HL-60/S4 (cell line): ENCODE results near the gene PRELID2.
"Not testable (repeated sequence)": the region's sequence is repeated elsewhere in the genome, so short reads cannot be mapped to it uniquely, and the experiment has no call there.

ENCODE experiments used
- in situ Hi-C: fragments of 300-500 bp; cut with MboI; formaldehyde crosslinking; loops from 2 replicates; pipeline ENCODE4 v1.14.3; 2022; ENCODE audit warnings: low sequenced_read_pairs

Gene PRELID2

DNA sequence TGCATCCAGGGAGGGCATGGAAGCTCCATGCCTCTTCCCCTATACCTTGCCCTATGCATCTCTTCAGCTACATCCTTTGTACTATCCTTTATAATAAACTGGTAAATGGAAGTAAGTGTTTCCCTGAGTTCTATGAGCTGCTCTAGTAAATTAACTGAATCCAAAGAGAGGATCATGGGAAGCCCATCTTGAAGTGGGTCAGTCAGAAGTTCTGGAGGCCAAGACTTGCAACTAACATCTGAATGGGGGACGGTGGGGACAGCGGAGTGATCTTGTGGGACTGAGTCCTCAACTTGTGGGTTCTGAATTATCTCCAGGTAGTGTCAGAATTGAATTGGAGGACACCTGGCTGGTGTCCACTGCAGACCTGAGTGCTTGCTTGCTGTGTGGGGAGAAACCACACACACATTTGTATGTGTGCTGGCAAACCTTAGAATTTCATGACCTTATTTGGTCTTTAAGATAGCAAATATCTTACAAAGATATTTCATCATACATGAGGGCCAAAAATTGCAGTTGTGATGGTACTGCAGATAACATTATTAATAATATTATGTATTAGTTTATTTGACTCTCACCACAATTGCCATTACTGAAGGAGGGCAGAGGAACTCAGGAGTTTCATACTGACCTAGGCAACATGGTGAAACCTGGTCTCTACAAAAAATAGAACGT lies 5.5 kb upstream of the PRELID2 start:
- in situ Hi-C loops = no loop called here

DNA sequence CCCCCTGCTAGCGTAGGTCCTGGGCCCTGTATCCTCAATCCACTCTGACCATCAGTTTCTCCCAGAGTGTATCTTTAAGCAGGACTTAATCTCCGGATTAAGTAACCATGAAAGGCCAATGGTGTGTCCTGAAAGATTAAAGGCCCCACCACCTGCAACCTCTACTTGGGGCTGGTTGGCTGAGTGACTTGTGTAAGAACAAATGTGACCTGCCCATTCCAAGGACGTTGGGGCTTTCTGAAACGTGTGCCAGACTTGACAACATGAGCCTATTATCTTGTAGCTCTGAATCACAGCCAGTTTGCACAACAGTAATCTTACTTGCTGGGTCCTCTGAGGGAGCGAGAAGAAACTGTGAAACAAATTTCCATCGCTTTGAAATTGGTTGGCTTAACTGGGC lies 3.1 kb upstream of the PRELID2 start:
- in situ Hi-C loops = no loop called here

DNA sequence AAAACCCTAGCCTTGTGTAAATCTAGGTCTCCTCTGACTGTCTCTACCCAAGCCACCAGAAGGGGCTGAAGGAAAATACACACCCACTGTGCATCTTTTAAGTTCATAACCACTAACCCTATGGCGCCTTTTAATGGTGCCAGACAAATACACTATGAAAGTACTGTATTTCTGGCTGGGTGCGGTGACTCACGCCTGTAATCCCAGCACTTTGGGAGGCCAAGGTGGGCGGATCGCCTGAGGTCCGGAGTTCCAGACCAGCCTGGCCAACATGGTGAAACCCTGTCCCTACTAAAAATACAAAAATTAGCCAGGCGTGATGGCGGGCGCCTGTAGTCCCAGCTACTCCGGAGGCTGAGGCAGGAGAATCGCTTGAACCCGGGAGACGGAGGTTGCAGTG lies 1.1 kb upstream of the PRELID2 start:
- in situ Hi-C loops = not testable (repeated sequence)

DNA sequence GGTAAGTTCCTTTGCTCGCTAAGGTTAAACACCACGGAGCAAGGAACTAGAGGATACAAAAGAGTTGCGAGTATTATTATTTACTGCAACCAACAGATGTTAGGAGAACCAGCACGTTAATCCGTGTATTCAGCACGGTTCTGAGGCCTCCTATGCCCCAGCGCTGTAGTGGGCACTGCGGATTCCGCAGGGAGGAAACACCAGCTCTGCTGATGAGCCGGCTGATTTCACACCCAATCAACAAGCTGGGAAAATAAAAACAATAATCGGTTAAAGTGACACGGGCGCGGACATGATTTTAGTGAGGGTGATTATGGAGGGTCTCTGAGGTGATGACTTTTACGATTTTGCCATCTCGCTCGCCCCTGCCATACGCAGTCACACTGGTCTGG lies 702 bp upstream of the PRELID2 start:
- in situ Hi-C loops = no loop called here

DNA sequence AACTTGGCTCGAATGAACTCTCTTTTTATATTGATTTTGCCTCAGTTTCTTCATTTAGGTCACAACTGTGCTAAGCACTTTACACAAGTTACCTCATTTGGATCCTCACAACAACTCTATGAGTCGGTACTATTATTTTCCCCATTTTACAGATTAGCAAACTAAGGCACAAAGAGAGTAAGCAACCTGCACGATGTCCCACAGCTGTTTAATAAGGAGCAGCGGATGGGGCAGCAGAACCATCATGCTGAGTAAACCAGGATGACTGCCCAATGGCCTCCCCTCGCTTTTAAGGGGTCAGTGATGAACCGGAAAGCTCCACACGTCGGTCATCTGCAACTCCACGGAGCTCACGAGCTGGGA lies 607 bp downstream of the PRELID2 start:
- in situ Hi-C loops = no loop called here

DNA sequence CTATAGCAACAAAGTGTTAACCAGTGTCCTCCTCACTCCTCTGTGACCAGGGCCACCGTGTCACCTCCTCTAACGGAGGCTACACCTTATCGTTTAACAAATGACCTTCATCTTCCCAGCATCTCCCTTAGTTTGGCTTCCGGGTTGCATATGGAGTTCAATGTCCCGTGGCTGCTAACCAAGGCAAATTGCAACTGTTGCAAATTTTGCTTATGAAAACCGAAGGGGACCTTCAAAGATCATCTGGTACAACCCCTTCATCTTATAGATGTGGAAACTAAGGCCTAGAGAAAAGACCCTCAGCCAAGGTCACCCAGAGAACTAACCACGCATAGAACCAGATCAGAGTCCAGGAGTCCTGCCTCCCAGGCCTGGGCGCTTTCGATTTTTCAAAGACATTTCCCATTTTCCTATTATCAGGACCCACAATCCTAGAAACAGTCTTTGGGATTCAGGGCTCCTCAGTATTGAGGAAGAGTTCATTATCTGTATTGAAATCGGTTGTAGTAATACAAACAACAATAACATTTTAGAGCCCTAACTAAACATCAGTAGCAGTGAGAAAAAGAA lies 1.4 kb downstream of the PRELID2 start:
- in situ Hi-C loops = no loop called here

DNA sequence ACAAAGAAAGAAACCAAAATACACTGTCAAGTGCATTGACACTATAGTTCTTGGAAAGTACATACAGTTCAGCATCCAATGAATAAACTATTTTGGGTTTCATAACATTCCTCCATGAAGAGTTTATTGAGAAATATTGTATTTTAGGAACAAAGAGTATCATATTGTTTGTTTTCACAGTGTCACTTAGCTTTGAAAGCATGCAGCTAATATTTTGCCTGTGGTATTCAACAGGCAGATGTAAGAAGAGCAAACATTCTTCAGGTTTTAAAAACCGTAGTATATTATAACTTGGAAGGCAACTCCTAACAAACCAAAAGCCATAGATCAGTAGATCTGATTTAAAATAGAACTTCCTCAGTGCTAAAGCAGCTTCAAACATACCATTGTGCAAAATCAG lies 4.5 kb downstream of the PRELID2 start:
- in situ Hi-C loops = no loop called here

DNA sequence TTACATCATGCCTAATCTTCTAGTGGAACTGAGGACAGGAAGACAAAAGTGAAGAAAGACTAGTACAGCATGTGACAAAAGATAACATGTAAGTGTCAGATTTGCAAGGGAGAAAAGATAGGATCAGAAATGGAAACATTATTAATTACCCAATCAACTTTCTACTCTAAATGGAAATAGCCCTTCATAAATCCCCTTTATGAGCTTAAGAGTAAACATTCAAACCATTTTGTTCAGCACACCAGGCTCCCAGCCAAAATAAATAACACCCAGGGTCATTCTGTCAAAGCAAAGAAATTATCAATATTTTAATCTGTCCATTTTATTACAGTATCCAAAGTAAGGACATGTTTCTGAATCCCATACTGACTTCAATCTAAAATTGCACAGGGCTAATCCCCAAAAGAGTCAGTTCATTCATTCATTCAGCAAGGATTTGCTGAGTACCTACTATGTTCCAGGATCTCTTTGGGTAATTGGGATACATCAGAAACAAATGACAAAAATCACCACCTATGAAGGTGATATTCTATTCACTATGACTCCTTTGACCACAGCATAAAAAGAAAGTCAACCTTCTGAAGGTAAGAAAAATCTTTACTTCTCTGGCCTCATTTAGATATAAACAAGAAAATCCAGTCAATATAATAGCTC lies 5.3 kb downstream of the PRELID2 start:
- in situ Hi-C loops = no loop called here

DNA sequence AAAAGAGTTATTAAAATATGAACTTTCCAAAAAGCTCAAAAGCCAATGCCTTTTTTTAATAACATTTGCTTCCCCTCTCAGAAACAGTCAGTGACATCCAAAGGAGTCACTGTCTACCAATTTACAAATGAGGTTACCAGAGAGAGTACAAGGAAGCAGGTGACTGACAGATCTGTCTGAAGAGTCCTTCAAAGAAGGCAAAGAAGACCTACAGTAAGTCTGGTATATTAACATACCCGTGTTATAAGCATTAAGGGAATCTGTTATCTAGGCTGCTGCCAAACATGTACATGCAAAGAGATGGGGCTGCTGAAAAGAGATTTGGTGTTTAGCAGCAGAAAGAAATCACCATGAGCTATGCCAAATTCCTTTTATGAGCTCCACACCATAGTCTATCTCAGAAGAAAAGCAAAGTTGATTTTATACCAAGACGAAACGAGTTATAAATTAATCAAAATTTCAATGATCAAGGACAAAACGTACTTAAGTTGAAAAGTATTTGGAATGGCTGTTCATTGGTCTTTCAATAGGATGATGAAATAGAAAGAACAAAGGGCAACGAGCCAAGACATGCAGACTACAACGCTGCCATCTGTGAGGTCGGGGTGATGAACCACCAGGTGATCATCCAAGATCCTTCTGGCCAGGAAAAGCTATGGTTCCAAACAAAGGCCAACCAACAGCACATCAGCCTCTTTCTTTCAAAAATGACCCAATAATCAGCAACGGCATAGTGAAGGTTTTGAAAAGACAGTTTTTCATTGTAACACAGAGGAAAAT lies 8.1 kb downstream of the PRELID2 start:
- in situ Hi-C loops = no loop called here

DNA sequence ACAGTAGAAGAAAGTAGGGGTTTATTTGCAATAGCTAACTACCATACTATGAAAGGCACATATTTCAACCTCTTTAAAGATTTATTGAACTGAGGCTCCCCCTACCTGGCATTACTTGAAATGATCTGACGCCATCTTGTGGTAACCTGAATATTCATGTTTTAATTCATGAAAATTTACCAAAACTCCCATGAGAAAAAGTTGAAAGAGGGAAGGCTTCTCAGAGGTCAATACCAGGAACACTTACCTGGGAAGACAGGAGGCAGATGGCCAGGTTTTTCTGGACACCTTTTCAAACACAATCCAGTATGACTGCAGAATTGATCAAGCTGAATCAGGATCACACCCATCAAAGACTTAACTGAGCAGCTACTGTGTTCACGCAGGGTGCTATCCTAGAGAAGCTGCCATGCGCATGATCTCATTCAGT lies 9.4 kb downstream of the PRELID2 start:
- in situ Hi-C loops = no loop called here

DNA sequence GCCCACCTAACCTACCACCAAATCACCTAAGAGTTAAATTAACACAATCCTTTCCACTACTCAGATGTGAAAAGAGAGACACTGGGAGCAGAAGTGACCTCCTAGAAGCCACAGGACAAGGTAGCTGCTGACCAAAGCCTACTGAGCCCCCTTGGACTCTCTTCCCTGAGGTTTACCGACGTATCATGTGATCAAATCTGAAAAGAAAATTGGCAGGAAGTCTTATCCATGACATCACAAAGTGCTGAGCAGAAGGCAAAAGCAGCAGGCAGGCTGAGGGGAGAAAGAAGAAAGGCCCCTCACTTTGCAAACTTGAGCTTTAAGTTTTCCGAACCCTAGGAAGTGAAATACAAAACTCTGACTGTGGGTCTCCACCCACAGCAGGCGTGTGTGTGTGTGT lies 11.1 kb downstream of the PRELID2 start:
- in situ Hi-C loops = no loop called here

DNA sequence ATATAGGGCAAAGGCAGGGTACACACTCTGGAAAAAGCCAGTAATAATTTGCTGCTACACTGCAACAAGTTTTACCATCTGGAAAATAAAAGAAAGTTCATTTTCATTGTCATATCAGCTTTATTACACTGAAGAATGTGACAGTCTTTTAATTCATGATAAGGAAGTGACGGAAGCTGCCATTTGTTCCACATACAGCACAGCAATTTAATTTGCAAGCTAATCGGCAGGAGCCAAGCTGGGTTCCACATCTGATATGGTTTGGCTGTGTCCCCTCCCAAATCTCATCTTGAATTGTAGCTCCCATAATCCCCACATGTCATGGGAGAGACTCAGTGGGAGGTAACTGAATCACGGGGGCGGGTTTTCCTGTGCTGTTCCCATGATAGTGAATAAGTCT lies 16.5 kb downstream of the PRELID2 start:
- in situ Hi-C loops = no loop called here

DNA sequence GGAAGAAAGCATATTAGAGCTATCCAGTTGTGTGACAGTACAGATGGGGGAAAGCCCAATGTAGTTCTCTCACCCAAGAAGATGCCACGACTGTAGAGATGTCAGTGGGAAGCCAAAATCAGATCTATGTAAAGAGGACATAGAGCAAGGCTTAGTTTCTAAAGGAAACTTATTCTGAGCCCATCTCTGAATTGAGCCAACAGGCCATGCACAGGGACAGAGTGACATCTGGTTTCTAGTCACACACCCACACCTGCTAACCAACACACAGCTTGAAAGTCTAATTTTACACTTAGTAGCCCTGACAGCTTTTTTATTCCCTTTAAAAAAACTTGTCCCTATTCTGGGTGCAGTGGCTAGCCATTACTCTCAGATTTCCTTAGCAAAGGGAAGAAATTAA lies 22.3 kb downstream of the PRELID2 start:
- in situ Hi-C loops = no loop called here

DNA sequence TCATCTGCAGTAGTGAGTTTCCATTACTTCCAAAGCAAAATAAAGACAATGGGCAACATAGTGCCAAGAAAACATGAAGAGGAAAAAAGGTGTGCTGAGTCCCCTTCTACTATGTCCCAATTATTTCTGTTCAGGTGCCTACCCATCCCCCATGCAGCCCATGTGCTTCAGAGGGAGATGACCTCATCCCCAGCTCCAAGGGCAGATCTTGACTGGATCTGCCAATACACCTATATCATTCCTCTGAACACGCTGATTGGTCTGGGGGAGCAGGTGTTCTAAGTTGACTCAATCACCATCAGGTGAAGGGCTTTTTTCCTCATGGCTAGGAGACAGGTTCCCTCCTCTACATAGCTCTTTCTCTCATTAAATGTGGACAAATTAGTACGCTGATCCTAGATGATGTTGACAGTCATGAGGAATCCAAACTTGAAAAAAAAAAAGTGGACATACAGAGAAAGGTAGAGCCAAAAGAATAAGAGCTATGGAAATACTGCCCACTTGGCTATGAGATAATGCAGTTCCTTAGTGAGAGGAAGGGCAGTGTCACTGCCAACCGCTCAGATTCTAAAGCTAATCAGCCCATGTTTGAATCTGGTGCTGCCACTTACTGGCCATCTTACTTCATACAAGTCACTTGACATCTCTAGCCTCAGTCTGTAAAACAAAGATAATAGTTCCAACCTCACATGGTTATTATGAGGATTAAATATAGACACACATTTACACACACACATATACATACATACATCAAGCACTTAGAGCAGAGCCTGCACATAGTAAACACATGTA lies 23.1 kb downstream of the PRELID2 start:
- in situ Hi-C loops = no loop called here

DNA sequence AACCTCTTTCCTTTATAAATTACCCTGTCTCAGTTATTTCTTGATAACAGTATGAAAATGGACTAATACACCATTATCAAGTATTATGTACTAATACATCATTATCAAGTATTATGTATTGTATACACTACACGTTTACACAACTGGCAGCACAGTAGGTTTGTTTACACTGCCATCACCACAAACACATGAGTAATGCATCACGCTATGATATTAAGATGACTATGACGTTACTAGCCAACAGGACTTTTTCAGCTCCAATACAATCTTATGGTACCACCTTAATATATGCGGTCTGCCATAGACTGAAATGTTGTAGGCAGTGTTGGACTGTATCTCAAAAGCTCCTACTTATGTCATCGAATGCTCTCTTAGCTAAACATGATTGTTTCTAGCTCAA lies 28.2 kb downstream of the PRELID2 start:
- in situ Hi-C loops = no loop called here

DNA sequence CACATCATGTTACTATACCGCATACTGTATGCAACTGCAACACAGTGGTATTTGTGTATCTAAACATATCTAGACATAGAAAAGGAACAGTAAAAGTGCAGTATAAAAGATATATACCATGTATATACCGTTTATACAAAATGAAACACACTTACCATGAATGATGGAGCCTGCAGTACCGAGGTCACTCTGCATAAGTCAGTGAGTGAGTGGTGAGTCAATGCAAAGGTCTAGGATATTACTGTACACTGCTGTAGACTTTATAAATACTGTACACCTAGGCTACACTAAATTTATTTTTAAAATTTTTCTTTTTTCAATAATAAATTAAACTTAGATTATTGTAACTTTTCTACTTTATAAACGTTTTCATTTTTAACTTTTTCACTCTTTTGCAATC lies 29.3 kb downstream of the PRELID2 start:
- in situ Hi-C loops = no loop called here

DNA sequence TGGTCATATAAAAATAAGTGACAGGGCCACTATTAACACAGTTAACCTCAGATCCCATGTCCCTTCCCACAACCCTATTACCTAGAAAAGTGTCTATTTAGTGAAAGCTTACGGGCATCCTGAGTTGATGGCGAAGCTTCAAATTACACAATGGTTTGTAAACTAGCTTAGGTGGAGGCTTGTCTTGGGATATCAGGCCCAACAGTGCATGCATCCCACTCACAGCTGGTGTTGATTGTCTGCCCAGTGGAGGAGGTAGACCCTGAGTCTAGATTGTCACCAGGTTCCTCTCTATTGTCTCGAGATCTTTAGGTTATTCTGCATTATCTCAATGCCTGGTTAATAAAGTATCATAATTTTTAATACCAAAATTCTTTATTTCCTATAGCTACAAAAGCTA lies 30.4 kb downstream of the PRELID2 start:
- in situ Hi-C loops = no loop called here

DNA sequence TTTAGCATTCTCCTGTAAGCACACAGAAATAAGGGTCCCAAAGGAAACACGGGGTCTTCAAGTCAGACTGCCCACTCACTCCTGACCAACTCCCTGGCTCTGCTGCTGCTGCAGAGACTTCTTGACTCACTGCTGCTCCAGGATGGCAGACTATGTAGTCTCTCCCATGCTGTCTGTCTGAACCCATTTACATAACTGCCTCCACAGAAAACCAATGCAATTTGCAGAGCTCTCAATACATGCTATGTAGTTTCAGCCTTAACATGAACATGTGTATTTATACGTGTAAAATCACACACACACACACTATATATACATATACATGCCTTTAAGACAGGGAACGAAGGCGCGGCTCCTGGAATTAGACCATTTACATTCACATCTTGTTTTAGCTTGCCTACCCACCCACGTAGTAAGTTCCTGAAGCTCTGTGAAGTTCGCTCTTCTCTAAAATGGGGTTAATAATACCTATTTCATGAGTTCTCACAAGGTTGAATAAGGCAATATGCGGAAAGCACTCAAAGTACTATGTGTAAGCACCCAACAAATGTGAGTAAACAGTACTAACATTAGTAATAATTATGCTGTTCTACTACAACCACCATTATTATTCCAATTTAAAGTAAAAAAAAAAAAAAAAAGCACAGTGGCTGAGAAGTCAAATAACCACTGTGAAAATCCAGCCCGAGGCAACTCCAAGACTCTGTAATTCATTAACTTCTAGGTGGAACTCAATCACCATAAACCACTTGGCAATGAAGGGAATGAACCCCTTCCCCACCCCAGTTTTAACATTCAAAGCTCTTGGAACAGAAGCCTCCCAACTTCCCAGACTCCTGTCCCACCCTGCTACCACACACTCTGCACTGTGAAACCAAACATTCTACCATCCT lies 31.8 kb downstream of the PRELID2 start:
- in situ Hi-C loops = no loop called here

DNA sequence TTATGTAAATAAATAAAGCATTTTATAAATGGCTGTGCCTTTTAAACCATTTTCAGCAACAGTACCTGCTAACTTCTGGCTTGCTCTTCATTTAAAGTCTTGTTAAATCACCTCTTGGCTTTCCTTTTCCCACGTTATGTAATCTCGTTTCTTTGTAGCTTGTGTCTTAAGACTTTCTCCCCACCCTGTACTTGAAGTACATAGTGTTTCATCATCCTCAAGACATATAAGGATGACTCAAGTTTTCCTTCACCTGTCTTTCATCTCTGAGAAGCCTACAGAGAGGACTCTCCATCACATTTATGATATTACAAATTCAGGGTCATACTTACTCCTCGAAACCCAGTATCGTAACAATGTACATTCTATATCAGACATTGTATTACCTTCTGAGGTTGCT lies 33.9 kb downstream of the PRELID2 start:
- in situ Hi-C loops = no loop called here

DNA sequence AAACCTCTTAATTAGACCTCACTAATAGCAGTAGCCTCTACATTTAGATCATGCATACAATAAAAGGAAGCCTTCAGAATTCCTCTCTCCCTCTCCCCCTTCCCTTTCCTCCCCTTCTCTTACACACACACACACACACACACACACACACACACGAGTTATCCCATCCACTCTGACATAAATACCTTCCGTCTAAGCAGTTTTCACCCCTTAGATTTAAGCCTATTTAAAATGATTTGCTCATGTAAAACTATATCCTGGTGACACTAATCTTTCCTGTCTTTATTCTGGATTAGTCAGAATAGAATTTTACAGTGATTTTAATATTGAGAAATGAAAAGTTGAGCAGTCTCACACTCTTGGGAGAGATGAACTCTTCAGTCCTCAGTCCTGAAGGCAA lies 35.0 kb downstream of the PRELID2 start:
- in situ Hi-C loops = no loop called here
